DMS 273 (cell line): ENCODE data around the gene LPXN.

Experiments
- DNase-seq: peaks from one replicate; lab custom pipeline; 2025; ENCODE audit not compliant: unreplicated experiment; lab: John Stamatoyannopoulos, UW

LPXN gene

GRCh38 chr11:58575377-58576020 lies at the start of gene LPXN:
Gene LPXN (minus strand): TSS chr11:58575856. CDS start chr11:58575772, 84 bp downstream.
- DNase-seq = no peak

DNA sequence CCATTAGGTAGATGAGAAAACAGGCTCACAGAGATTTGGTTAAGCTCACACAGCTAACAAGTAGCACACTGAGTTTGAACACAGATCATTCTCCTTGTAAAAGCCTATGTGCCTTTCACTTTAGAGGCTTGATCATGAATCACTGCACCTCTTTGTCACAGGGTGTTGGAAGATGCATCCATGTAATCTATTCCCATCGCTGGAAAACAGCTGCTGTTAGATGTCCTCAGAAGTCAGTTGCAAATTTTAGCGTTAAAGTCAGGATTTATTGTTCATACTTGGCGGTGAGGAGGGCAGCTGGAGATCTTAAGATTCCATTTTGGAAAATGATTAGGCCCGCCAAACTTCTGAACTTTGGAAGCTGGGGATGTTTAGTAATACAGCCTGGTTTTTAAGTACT lies 49.4 kb upstream of the LPXN start:
- DNase-seq = no peak

GRCh38 chr11:58622344-58622743 lies 46.7 kb upstream of the LPXN start, which contains the start of gene CNTF:
Gene CNTF (plus strand): TSS chr11:58622665. CDS start chr11:58622753, 88 bp downstream.
- no peak for DNase-seq

GRCh38 chr11:58621586-58622262 lies 46.1 kb upstream of the LPXN start:
- no peak for DNase-seq

GRCh38 chr11:58617976-58618557 lies 42.4 kb upstream of the LPXN start:
- no peak for DNase-seq

GRCh38 chr11:58616594-58616993 lies 40.9 kb upstream of the LPXN start:
- peak; percentile 27 for DNase-seq

DNA sequence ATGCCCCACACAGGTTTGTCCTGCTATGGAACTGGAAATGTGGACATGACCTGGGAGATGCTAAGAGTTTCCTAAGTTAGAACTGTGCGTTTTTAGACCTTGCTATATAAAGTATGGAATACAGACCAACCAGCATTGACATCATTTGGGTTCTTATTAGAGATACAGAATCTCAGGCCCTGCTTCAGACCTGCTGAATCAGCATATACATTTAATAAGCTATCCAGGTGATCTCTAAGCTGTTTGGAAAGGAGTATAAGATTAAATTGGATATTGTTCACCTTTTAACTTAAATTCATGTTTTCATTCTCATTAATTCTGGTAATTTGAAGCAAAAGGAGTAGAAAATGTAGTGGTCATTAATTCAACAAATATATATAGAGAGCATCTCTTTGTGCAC lies 39.9 kb upstream of the LPXN start:
- DNase-seq = no peak

- no peak for DNase-seq
These were observed 37.6 kb upstream of the LPXN start for GRCh38 chr11:58613228-58613627.

GRCh38 chr11:58609723-58610122 lies 34.1 kb upstream of the LPXN start:
- no peak for DNase-seq

DNA sequence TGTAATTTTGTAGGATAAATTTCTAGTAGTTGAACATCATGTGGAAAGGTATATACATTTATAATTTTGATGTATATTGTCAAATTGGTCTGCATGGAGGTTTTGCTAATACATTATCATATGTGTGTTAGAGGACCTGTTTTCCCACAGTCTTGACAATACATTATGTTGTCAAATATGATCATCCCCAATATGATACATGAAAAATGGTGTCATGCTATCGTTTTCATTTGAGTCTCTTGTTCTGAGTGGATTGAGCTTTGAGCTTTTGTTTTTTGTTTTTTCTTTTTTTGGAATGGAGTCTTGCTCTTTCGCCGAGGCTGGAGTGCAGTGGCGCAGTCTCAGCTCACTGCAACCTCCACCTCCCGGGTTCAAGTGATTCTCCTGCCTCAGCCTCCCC lies 32.7 kb upstream of the LPXN start:
- DNase-seq = no peak

GRCh38 chr11:58606930-58607714 lies 31.5 kb upstream of the LPXN start:
- no peak for DNase-seq

DNA sequence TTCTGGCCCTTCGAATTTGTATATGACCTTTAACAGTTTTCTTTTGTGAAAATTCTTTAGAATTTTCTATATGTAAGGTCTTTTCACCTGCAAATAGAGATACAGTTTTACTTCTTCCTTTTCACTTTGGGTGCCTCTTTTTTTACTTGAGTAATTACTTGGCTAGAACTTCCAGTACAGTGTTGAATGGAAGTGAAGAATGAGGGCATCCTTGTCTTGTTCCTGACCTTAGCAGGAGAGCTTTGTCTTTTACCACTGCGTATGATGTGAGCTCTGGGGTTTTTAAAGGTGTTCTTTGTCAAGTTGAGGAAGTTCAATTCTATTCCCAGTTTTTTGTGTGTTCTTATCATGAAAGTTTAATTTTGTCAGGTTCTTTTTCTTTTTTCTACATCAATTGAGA lies 24.9 kb upstream of the LPXN start:
- DNase-seq = no peak

- DNase-seq = no peak
These were observed 22.0 kb upstream of the LPXN start for GRCh38 chr11:58597486-58598144.

- no peak for DNase-seq
These were observed 21.0 kb upstream of the LPXN start for GRCh38 chr11:58596621-58597020.

- no peak for DNase-seq
These were observed 19.2 kb upstream of the LPXN start for GRCh38 chr11:58594826-58595225.

GRCh38 chr11:58592760-58593472 lies 17.3 kb upstream of the LPXN start:
- DNase-seq = no peak

DNA sequence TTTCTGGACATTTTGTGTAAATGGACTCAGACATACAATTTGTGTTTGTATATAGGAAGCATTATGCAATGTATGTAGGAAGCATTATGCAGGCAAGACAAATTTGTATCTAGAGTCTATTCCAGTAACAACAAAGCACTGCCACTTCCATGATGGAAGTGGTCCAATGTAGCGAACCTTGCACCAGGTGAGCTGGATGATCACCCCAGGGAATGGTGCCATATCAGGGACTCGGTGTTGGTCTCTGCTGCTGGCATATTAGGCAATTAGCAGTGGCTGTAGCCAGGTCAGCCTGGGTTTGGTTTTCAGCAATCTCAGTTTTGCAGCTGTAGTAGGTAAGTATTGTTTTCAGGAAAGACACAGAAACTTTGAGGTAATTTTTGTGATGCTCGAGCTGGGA lies 16.0 kb upstream of the LPXN start:
- no peak for DNase-seq

DNA sequence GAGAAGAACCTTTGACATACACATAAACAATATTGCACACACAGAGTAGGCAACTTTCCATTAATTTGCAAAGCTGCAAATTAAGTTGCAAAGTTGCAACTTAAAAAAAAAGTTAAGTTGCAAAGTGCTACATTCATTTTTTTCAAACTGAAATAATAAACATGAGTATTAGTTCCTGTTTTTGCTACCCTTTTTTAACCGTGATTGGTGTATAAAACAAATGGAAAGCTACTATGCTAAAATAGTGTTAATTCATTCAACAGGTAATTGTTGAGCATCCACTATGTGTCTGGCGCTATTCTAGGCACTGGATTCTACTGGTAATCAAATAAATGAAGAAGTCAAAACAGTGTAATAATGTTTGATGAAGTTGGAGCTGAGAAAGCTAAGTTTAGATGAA lies 11.3 kb upstream of the LPXN start:
- no peak for DNase-seq

DNA sequence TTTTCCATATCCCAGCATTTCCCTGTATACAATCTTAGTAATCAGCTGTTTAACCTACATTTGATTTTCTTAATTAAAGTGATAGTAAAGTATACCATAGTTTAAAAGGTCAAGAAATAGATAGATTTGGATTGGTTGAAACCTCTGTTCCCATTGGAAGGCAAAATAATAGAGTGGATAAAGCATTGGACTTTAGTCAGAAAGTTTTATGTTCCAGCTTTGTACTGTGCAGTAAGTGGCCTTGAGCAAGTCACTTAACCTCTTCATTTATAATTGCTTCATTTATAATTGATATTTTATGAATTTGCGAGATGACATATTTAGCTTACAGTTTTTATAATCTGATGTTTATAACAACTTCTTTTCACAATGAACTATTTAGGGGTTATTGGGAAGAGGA lies 6.8 kb upstream of the LPXN start:
- DNase-seq = no peak

GRCh38 chr11:58580311-58580710 lies 4.7 kb upstream of the LPXN start:
- DNase-seq = no peak
